Brain microvascular endothelial cell (primary cell): Measurements from ENCODE around the gene TMEM183A.

Source experiments
- DNase-seq: peaks from one replicate; pipeline ENCODE4 v3.0.0-alpha.2; 2020
- H3K27ac ChIP-seq: fragments of 250-450 bp; sonication (Bioruptor Pico); 2 replicates; pipeline ENCODE4 v1.5.1; 2020; ENCODE audit warnings: mild to moderate bottlenecking, moderate library complexity
- H3K27me3 ChIP-seq: fragments of 250-450 bp; sonication (Bioruptor Pico); replicated peaks from 2 replicates; pipeline ENCODE4 v1.5.1; 2020; ENCODE audit warnings: mild to moderate bottlenecking
- H3K36me3 ChIP-seq: fragments of 250-450 bp; sonication (Bioruptor Pico); replicated peaks from 2 replicates; pipeline ENCODE4 v1.5.1; 2020; ENCODE audit warnings: mild to moderate bottlenecking
- H3K4me3 ChIP-seq: 2 replicates; pipeline ENCODE4 v1.5.1; 2011; ENCODE audit warnings: low read depth, mild to moderate bottlenecking, control low read depth, low read length, moderate library complexity
- in situ Hi-C: cut with HindIII; loops from 2 replicates; pipeline ENCODE4 v1.10.0; 2017; ENCODE audit warnings: low sequenced_read_pairs, low pct_ligation_motif_present
- TF ChIP-seq, protein P1 (sequence below): IDR thresholded peaks from 2 replicates; pipeline ENCODE4 v1.5.1; 2011; ENCODE audit warnings: low read depth, mild to moderate bottlenecking, moderate library complexity, low read length, control low read depth, inconsistent platforms; ENCODE audit errors: missing control alignments

TMEM183A gene

DNA sequence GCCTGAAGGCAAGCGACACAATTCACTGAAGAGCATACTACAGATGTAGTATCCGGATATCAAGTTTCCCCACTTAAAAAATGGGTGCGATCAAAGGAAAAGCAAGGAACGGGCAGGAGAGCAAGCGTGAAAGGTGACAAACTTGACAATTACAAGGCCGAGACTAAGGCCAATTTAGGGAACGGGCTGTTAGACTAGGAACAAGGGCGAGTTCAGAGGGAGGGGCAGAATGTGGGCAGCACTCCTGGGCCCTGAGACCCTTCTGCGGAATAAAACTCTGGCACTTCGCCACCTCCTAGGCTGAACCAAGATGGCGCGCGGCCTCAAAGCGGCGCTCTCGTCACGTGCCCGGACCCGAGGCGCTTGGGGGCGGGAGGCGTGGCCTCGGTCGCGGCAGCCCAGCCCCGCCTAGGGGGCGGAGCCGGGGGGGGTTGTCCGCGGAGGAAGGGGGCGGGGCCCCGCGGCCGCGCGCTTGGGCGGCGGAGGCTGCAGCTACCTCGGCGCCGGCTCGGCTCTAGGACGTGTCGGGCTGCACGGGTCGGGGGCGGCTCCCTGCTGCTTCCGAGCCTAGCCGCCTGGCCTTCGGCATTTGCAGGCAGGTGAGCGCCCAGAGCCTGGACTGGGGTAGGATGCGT is 19.0 kb downstream of the TMEM183A start, which contains the start of gene PPFIA4:
Gene PPFIA4, plus strand, starts transcription at position 461 of the 635 bp plus-strand sequence. CDS start 12,518 bp downstream, outside the sequence.
- Histone ChIP-seq H3K27ac (no peak within 1 kb of the TSS), H3K4me3 (peak within 1 kb of the TSS; percentile 61)
- peak; percentile 64 for DNase-seq

DNA sequence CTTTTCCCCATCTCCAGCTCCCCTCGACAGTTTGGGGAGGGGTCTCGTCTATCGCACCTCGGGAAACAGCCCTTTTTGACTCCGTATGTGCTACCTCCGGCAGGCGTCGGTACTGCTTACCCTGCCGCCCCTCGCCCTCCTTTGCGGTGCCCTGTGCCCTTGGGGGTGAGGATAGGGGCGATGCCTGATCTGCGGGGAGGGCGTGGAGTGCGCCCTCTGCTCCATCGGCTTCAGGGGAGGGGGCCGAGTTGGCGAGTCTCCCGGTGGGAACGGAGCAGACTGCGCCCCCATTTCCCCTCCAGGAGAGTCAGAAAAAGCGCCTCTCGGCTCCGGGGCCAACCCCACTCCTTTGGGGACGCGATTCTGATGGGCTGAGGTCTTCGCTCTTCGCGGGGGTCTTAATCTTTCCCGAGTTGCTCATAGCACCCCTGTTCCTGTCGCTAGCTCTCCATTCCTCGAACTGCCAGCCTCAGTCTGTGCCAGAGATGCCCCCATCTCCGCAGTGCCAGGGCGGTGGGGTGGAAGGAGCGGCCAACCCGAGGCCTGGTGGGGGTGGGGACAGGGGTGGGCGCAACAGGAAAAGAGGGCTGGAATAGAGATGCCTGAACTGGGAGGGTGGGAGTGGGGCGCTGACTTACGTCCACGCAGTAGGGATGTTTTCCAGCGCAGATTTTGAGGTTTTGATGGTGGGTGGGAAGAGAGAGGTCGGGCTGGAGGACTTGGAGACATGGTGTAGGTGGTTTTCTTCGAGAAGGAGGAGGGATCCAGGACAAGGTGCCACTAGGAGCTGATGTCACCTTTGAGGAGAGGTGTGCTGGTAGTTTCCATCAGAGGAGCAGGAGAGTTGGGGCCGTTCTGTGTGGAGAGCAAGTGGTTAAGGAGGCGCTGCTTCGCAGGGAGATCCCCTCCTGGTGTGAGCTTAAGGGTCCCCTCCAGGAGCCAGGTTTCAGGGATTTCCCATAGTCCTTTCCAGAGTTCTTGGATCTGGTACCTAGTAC is 19.8 kb downstream of the TMEM183A start:
- H3K4me3 ChIP-seq, result peak overlapping the region; percentile 61
- no peak overlapping the region for H3K27ac ChIP-seq
- DNase-seq, result no peak
- in situ Hi-C loops, result no loop called here
- TF ChIP-seq, protein P1, sequence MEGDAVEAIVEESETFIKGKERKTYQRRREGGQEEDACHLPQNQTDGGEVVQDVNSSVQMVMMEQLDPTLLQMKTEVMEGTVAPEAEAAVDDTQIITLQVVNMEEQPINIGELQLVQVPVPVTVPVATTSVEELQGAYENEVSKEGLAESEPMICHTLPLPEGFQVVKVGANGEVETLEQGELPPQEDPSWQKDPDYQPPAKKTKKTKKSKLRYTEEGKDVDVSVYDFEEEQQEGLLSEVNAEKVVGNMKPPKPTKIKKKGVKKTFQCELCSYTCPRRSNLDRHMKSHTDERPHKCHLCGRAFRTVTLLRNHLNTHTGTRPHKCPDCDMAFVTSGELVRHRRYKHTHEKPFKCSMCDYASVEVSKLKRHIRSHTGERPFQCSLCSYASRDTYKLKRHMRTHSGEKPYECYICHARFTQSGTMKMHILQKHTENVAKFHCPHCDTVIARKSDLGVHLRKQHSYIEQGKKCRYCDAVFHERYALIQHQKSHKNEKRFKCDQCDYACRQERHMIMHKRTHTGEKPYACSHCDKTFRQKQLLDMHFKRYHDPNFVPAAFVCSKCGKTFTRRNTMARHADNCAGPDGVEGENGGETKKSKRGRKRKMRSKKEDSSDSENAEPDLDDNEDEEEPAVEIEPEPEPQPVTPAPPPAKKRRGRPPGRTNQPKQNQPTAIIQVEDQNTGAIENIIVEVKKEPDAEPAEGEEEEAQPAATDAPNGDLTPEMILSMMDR, result no peak
- peaks cover 16% of the 10 kb centered on the region for H3K27me3 ChIP-seq
- H3K36me3 ChIP-seq, result peaks cover 17% of the 10 kb centered on the region

More for the DNA sequence above, 19.0 kb downstream of the TMEM183A start, which contains the start of gene PPFIA4:
- TF ChIP-seq, protein P1, result no peak
- Histone ChIP-seq H3K27me3 (peaks cover 16% of the 10 kb centered on the region), H3K36me3 (peaks cover 23% of the 10 kb centered on the region)
- in situ Hi-C loops, result no loop called here

DNA sequence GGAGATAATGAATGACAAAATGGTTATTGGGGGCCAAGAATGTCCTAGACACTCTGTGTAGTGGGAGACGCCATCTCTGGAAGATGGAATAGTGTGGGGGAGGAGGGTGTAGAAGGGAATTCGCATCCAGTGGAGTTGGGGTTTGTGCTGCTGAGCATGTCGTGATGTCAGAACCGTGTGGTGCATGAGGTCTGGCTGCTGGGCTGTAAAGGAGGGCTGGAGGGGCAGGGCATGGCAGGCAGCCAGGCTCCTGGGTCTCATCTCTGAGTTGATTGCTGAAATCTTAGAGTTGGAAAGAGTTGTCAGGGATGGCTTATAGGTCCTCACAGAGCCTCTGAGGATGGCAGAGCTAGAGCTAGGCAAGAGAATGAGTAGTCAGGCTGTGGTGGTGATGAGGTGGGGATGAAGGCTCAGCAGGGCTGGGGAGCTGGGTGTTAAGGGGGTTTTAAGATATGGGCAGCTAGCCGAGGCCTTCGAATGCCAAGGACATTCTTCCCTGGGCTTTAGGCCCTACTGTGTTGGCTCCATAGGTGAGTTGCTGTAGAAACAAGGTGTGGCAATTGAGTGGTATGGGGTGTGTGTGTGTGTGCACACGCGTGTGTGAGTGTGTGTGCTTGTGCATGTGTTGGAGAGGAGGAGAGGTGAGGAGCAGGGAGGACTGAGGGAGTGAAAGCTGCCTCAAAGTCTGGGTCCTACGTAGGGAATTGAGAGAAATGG is 21.1 kb downstream of the TMEM183A start:
- DNase-seq, result no peak
- Histone ChIP-seq H3K27ac (no peak overlapping the region), H3K36me3 (peaks cover 10% of the 10 kb centered on the region), H3K27me3 (peaks cover 16% of the 10 kb centered on the region), H3K4me3 (no peak overlapping the region)
- in situ Hi-C loops, result no loop called here
- TF ChIP-seq, protein P1, result no peak

DNA sequence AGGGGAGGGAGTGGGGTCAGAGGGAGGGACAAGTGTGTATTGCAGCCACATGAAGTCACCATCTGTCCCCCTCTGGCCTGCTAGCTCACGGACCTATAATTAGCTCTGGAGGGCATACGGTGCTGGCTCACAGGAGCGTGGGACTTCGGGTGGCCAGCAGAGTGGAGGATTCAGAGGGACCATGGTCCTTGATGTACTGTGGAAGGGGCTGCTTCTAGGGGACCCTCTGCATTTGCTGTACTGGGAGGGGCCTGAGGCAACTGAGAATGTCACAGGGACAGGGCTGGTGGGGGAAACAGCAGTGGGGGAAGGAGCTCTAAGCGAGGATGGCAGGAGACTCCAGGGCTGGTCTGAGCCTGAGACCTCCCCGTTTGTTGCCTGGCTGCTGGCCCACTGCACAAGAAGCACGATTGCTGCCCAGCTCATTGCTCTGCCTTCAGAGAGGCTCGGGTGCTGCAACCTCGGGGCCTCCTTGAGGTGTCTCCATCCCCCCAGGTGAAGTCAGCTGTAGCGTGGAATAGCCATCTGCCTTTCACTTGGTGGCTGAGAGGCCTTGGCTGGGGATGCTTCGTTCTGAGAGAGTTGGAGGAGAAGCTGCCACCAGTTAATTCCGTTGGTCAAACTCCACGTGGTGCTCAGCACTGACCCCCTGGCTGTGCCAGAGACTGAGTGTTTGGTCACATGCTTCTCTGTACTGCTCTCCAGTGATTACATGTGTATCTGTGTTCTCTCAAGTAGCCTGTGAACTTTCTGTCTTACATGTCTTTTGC is 21.8 kb downstream of the TMEM183A start:
- no peak for DNase-seq
- H3K27ac ChIP-seq, result no peak overlapping the region
- H3K4me3 ChIP-seq, result no peak overlapping the region
- in situ Hi-C loops, result no loop called here
- H3K27me3 ChIP-seq, result peaks cover 16% of the 10 kb centered on the region
- TF ChIP-seq, protein P1, result no peak
- H3K36me3 ChIP-seq, result peaks cover 3% of the 10 kb centered on the region

DNA sequence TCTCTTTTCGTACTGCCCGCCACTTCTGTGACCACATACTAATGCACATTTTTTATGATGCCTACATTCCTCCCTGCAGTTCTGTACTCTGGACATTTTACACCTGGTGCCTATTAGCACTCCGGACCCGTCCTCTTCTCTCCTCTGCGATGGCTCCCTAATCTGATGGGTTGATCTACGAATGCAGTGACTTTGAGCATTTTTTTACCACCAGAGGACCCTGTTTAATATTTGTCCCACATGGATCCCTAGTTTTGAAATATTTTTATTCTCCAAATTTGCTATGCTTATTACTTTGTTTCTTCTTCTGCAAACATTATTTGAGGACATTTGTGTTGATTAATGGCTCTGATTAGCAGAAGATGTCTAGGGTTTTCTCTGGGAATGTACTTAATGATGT is 24.3 kb downstream of the TMEM183A start:
- Histone ChIP-seq H3K27me3 (peaks cover 15% of the 10 kb centered on the region), H3K27ac (no peak overlapping the region), H3K36me3 (no peaks in the 10 kb centered on the region), H3K4me3 (no peak overlapping the region)
- in situ Hi-C loops, result no loop called here
- TF ChIP-seq, protein P1, result peak; percentile 40
- DNase-seq, result no peak
